ENCODE measurements around the gene RPL9.
"Not testable (repeated sequence)": the region's sequence is repeated elsewhere in the genome, so short reads cannot be mapped to it uniquely, and the experiment has no call there.

Gene RPL9

DNA sequence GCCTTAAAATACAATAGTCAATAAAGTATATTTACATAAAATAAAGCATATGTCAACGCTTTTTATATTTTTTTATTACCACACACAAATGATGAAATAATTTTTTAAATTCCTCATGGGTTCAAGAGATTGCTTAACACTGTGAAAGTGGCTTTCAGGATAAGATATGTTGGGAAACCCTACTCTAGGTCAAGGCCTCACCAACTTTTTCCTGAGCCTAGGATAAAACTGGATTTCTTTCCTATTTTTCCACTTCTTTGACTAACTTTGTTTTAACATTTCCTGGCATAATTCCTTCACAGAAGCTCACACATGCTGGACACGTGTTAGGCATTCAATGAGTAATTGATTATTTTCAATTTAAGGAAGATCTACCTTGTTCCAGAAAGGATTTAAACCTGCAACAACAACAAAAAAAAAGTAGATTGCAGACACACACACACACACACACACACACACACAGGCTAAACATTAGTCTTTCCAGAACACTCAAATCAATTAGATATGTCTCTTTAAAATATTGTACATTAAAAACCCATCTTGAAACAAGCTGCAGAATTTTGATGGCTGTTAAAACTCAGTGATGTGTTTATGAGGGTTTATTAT lies 42.9 kb downstream of the RPL9 start:
- no peak for DNase-seq

DNA sequence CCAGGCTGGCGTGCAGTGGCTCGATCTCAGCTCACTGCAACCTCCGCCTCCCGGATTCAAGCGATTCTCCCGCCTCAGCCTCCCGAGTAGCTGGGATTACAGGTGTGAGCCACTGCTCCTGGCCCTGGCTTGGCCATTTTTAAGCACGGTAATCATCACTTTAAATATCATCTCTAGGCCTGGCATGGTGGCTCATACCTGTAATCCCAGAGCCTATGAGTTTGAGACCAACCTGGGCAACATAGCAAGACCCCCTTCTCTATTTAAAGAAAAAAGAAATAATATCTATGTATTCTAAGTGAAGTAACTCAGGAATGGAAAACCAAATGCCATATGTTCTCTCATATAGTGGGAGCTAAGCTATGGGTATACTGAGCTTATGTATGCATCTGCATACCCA lies 47.2 kb downstream of the RPL9 start:
- not testable (repeated sequence) for DNase-seq

- no peak for DNase-seq
Observed at GRCh38 chr4:39410415-39410814, 48.3 kb downstream of the RPL9 start.

GRCh38 chr4:39407584-39407885 lies 51.2 kb downstream of the RPL9 start:
- DNase-seq, result no peak

GRCh38 chr4:39406763-39407583 lies 51.7 kb downstream of the RPL9 start, which contains the start of gene KLB:
TSS of gene KLB (plus strand) at chr4:39406930. CDS start at chr4:39406950, 20 bp downstream.
- no peak for DNase-seq
